H9 (cell line): ENCODE results near the gene ELMOD3. TPM values are rescaled to one million over a fixed set of nuclear protein-coding genes. Genes with fewer than 3 reads are reported as not detected.

Source experiments
- DNase-seq: peaks from one replicate; pipeline ENCODE4 v3.0.0-alpha.2; 2017
- H2AFZ ChIP-seq: one replicate; pipeline ENCODE4 v1.6.1; 2013; ENCODE audit warnings: mild to moderate bottlenecking, low read length, control low read depth, moderate library complexity
- H2AK5ac ChIP-seq: 2 replicates; pipeline ENCODE4 v1.6.1; 2013; ENCODE audit warnings: low read length, control low read depth, mixed read lengths; ENCODE audit not compliant: insufficient read length
- H2BK120ac ChIP-seq: one replicate; pipeline ENCODE4 v1.6.1; 2013; ENCODE audit warnings: low read depth, mild to moderate bottlenecking, low read length, control low read depth, inconsistent platforms; ENCODE audit not compliant: poor library complexity, severe bottlenecking
- H2BK12ac ChIP-seq: 2 replicates; pipeline ENCODE4 v1.6.1; 2013; ENCODE audit warnings: low read length, control low read depth, mixed read lengths, low read depth; ENCODE audit not compliant: insufficient read length
- H2BK15ac ChIP-seq: 2 replicates; pipeline ENCODE4 v1.6.1; 2013; ENCODE audit warnings: low read depth, low read length, control low read depth
- H2BK20ac ChIP-seq: one replicate; pipeline ENCODE4 v1.6.1; 2013; ENCODE audit warnings: low read depth, mild to moderate bottlenecking, low read length, control low read depth, inconsistent platforms; ENCODE audit not compliant: poor library complexity, severe bottlenecking
- H2BK5ac ChIP-seq: 2 replicates; pipeline ENCODE4 v1.6.1; 2013; ENCODE audit warnings: low read length, control low read depth, mixed read lengths; ENCODE audit not compliant: insufficient read length
- H3K14ac ChIP-seq: 2 replicates; pipeline ENCODE4 v1.6.1; 2013; ENCODE audit warnings: low read length, control low read depth; ENCODE audit not compliant: insufficient read depth
- H3K18ac ChIP-seq: 2 replicates; pipeline ENCODE4 v1.6.1; 2013; ENCODE audit warnings: low read depth, mild to moderate bottlenecking, mixed read lengths, low read length, control low read depth; ENCODE audit not compliant: insufficient read length
- H3K23ac ChIP-seq: 2 replicates; pipeline ENCODE4 v1.6.1; 2013; ENCODE audit warnings: low read length, control low read depth, mixed read lengths, low read depth; ENCODE audit not compliant: insufficient read length
- H3K23me2 ChIP-seq: 2 replicates; pipeline ENCODE4 v1.6.1; 2013; ENCODE audit warnings: low read depth, mild to moderate bottlenecking, mixed read lengths, low read length, control low read depth; ENCODE audit not compliant: insufficient read length, poor library complexity, severe bottlenecking
- H3K27ac ChIP-seq: 2 replicates; pipeline ENCODE4 v1.5.1; 2013; ENCODE audit warnings: low read length, control low read depth, mixed read lengths, low read depth; ENCODE audit not compliant: insufficient read length
- H3K27me3 ChIP-seq: 2 replicates; pipeline ENCODE4 v1.6.1; 2013; ENCODE audit warnings: low read length, control low read depth, inconsistent platforms; ENCODE audit not compliant: insufficient read depth
- H3K4ac ChIP-seq: 2 replicates; pipeline ENCODE4 v1.6.1; 2013; ENCODE audit warnings: low read depth, mild to moderate bottlenecking, control low read depth, inconsistent platforms, low read length, moderate library complexity
- H3K4me1 ChIP-seq: 2 replicates; pipeline ENCODE4 v1.6.1; 2013; ENCODE audit warnings: low read length, control low read depth, inconsistent platforms; ENCODE audit not compliant: insufficient read depth
- H3K4me2 ChIP-seq: 2 replicates; pipeline ENCODE4 v1.6.1; 2013; ENCODE audit warnings: low read length, control low read depth, mixed read lengths; ENCODE audit not compliant: insufficient read length, insufficient read depth
- H3K56ac ChIP-seq: 2 replicates; pipeline ENCODE4 v1.6.1; 2013; ENCODE audit warnings: low read depth, mild to moderate bottlenecking, mixed read lengths, low read length, control low read depth; ENCODE audit not compliant: insufficient read length
- H3K79me1 ChIP-seq: 2 replicates; pipeline ENCODE4 v1.6.1; 2013; ENCODE audit warnings: low read depth, mild to moderate bottlenecking, moderate library complexity, low read length, control low read depth, inconsistent platforms; ENCODE audit not compliant: insufficient read depth, poor library complexity, severe bottlenecking
- H3K79me2 ChIP-seq: 2 replicates; pipeline ENCODE4 v1.6.1; 2013; ENCODE audit warnings: low read length, control low read depth, inconsistent platforms; ENCODE audit not compliant: insufficient read depth
- H3K9ac ChIP-seq: 2 replicates; pipeline ENCODE4 v1.6.1; 2013; ENCODE audit warnings: low read length, control low read depth, mixed read lengths; ENCODE audit not compliant: insufficient read length; ENCODE audit errors: extremely low read depth
- H3K9me3 ChIP-seq: one replicate; pipeline ENCODE4 v1.6.1; 2013; ENCODE audit warnings: low read depth, low read length, inconsistent platforms; ENCODE audit not compliant: control insufficient read depth
- H3T11ph ChIP-seq: one replicate; pipeline ENCODE4 v1.6.1; 2013; ENCODE audit warnings: mild to moderate bottlenecking, low read length, control low read depth, inconsistent platforms
- H4K20me1 ChIP-seq: one replicate; pipeline ENCODE4 v1.6.1; 2013; ENCODE audit not compliant: control insufficient read depth, insufficient read length, insufficient read depth
- H4K5ac ChIP-seq: 2 replicates; pipeline ENCODE4 v1.6.1; 2013; ENCODE audit warnings: low read depth, mild to moderate bottlenecking, mixed read lengths, low read length, control low read depth; ENCODE audit not compliant: insufficient read length
- H4K8ac ChIP-seq: replicated peaks from 2 replicates; pipeline ENCODE4 v1.6.1; 2013; ENCODE audit warnings: low read length, control low read depth, mixed read lengths, low read depth; ENCODE audit not compliant: insufficient read length
- H4K91ac ChIP-seq: 2 replicates; pipeline ENCODE4 v1.6.1; 2013; ENCODE audit warnings: low read depth, mild to moderate bottlenecking, moderate library complexity, mixed read lengths, low read length, control low read depth; ENCODE audit not compliant: insufficient read length
- H3K27ac Mint-ChIP-seq, 3 experiments: 2 replicates in 2 of 3; 3 replicates in 1 of 3; pipeline ENCODE4 v1.8.0; 2020 to 2021; ENCODE audit warnings: mixed read lengths in 3 of 3, mild to moderate bottlenecking in 1 of 3, moderate library complexity in 1 of 3
- H3K27me3 Mint-ChIP-seq: 2 replicates; pipeline ENCODE4 v1.8.0; 2021; ENCODE audit warnings: low read depth, mild to moderate bottlenecking, moderate library complexity, mixed read lengths
- H3K36me3 Mint-ChIP-seq, 3 experiments: 2 replicates in 2 of 3; 3 replicates in 1 of 3; pipeline ENCODE4 v1.8.0; 2020 to 2021; ENCODE audit warnings: low read depth in 3 of 3, mixed read lengths in 3 of 3; ENCODE audit not compliant: insufficient read depth in 1 of 3
- H3K4me1 Mint-ChIP-seq, 2 experiments: 2 replicates each; pipeline ENCODE4 v1.8.0; 2020; ENCODE audit warnings: mixed read lengths in 2 of 2
- H3K4me3 Mint-ChIP-seq, 2 experiments: 2 replicates in 1 of 2; 3 replicates in 1 of 2; pipeline ENCODE4 v1.8.0; 2020 to 2021; ENCODE audit warnings: mild to moderate bottlenecking in 2 of 2, mixed read lengths in 2 of 2, moderate library complexity in 1 of 2
- H3K9me3 Mint-ChIP-seq, 2 experiments: 2 replicates in 1 of 2; 3 replicates in 1 of 2; pipeline ENCODE4 v1.8.0; 2020; ENCODE audit warnings: mild to moderate bottlenecking in 2 of 2, mixed read lengths in 2 of 2, moderate library complexity in 1 of 2
- CTCF ChIP-seq: fragments of 200-600 bp; sonication (generic); conservative IDR thresholded peaks from 3 replicates; pipeline ENCODE4 v1.8.0; 2021; ENCODE audit warnings: antibody characterized with exemption, mild to moderate bottlenecking
- WGBS: extraction: QIAGEN DNeasy Blood & Tissue Kit; methylation state at CpG from one replicate; pipeline ENCODE4 v1.1.7; 2013; ENCODE audit warnings: missing lambda C conversion rate, low lambda C conversion rate, mixed read lengths; ENCODE audit not compliant: insufficient read length; ENCODE audit errors: extremely low coverage; 5-methylcytosine and 5-hydroxymethylcytosine counted together
- total RNA-seq: library from RNA; stranded (reverse); gene quantifications from 2 replicates; pipeline ENCODE4 v1.2.1, GENCODE V29; 2021

The ELMOD3 gene
- total RNA-seq, 1 experiment from 2014 or later, result 7.6 TPM

GRCh38 chr2:85367180-85367579, 12.6 kb downstream of the ELMOD3 start:
- peaks cover 8 to 18% (median 17%) of the 10 kb centered on the region in 3 experiments for H3K36me3 Mint-ChIP-seq
- WGBS, result no CpG with 5 or more reads among the region's 5 CpGs

More at GRCh38 chr2:85367180-85367579, 12.6 kb downstream of the ELMOD3 start:
- Histone ChIP-seq H3K79me1 (no peaks in the 10 kb centered on the region), H3K4ac (no peak overlapping the region), H2AK5ac (no peak overlapping the region), H2BK5ac (no peak overlapping the region), H3K4me1 (no peaks in the 10 kb centered on the region), H3K56ac (no peak overlapping the region), H2BK15ac (no peak overlapping the region), H3K14ac (no peak overlapping the region; the same call in 1 of the 2 replicates), H3T11ph (no peak overlapping the region), H2AFZ (no peak overlapping the region), H3K79me2 (no peaks in the 10 kb centered on the region), H3K4me2 (no peak overlapping the region), H3K27me3 (no peaks in the 10 kb centered on the region), H3K23ac (no peak overlapping the region), H3K9me3 (no peaks in the 10 kb centered on the region), H3K9ac (no peak overlapping the region), H4K8ac (no peak overlapping the region), H4K20me1 (no peaks in the 10 kb centered on the region), H4K91ac (no peak overlapping the region), H4K5ac (no peak overlapping the region), H2BK12ac (no peak overlapping the region), H2BK20ac (no peak overlapping the region), H2BK120ac (no peak overlapping the region), H3K18ac (no peak overlapping the region), H3K23me2 (no peaks in the 10 kb centered on the region), H3K27ac (no peak overlapping the region)
- Mint-ChIP-seq H3K4me3 (no peak overlapping the region; a peak in 1 of 5 replicates), H3K4me1 (no peaks in the 10 kb centered on the region), H3K27ac (no peak overlapping the region; a peak in 2 of 7 replicates), H3K9me3 (no peaks in the 10 kb centered on the region; a peak in 1 of 5 replicates), H3K27me3 (no peaks in the 10 kb centered on the region)
- peak; percentile 26; the same call in 2 of the 3 replicates for TF ChIP-seq CTCF
- DNase-seq, result no peak
